GM12878 (cell line): ENCODE data around the gene NCMAP. TPM values are rescaled to one million over a fixed set of nuclear protein-coding genes. Genes with fewer than 3 reads are reported as not detected.

ENCODE experiments used
- ATAC-seq: fragments of 200-7000 bp; cut with Tn5 transposase; 3 replicates; pipeline ENCODE4 v1.9.1; 2020; ENCODE audit warnings: mild to moderate bottlenecking, moderate library complexity
- BruUV-seq: library from RNA; stranded (reverse); fragments of 400-500 nt; replicated peaks from 2 replicates; lab custom pipeline; 2021; lab: Mats Ljungman, UMichigan
- CTCF ChIA-PET: fragments of 300-600 bp; sonication (Branson Sonifier 250); formaldehyde crosslinking; extraction: SDS; loops from one replicate; lab custom pipeline; 2021; ENCODE audit warnings: inconsistent platforms; lab: Yijun Ruan, JAX
- POLR2A ChIA-PET: fragments of 350-600 bp; formaldehyde crosslinking; extraction: SDS; loops from one replicate; lab custom pipeline; 2021; ENCODE audit warnings: inconsistent platforms; lab: Charles Lee
- RAD21 ChIA-PET: fragments of 300-600 bp; sonication (Branson Sonifier 250); formaldehyde crosslinking; loops from one replicate; lab custom pipeline; 2023; ENCODE audit warnings: antibody characterized with exemption; ENCODE audit not compliant: unreplicated experiment; lab: Charles Lee
- SMC1A ChIA-PET: fragments of 300-600 bp; sonication (Branson Sonifier 250); formaldehyde crosslinking; loops from one replicate; lab custom pipeline; 2023; ENCODE audit not compliant: unreplicated experiment, uncharacterized antibody; lab: Charles Lee
- DNase-seq: peaks from one replicate; pipeline ENCODE4 v3.0.0-alpha.2; 2011; ENCODE audit warnings: low read depth, low spot score
- FAIRE-seq: peaks from 3 replicates; lab custom pipeline; 2011; peaks lifted over from hg19 to GRCh38; lab: Jason Lieb, UNC
- H2AFZ ChIP-seq: 2 replicates; pipeline ENCODE4 v1.6.0; 2011; ENCODE audit warnings: low read depth, low read length, control low read depth; ENCODE audit not compliant: control insufficient read depth
- H3K27ac ChIP-seq: 2 replicates; pipeline ENCODE4 v1.5.1; 2011; ENCODE audit warnings: control low read depth; ENCODE audit not compliant: control insufficient read depth, insufficient read depth
- H3K27me3 ChIP-seq, 2 experiments: replicated peaks in 1 of 2; 2 replicates each; pipeline versions ENCODE4 v1.6.0 to v1.6.1; 2011; ENCODE audit warnings: low read length in 1 of 2; ENCODE audit not compliant: control insufficient read depth in 2 of 2, insufficient read depth in 2 of 2
- H3K36me3 ChIP-seq, 2 experiments: 2 replicates each; pipeline ENCODE4 v1.5.1; 2011; ENCODE audit warnings: low read length in 1 of 2; ENCODE audit not compliant: control insufficient read depth in 2 of 2, insufficient read depth in 2 of 2
- H3K4me1 ChIP-seq: 2 replicates; pipeline ENCODE4 v1.6.1; 2011; ENCODE audit warnings: mild to moderate bottlenecking, low read length, moderate library complexity, mixed read lengths; ENCODE audit not compliant: control insufficient read depth, insufficient read depth
- H3K4me2 ChIP-seq: 2 replicates; pipeline ENCODE4 v1.6.0; 2011; ENCODE audit warnings: control low read depth; ENCODE audit not compliant: control insufficient read depth, insufficient read depth
- H3K4me3 ChIP-seq: fragments of 200-600 bp; sonication (generic); 2 replicates; pipeline ENCODE4 v1.5.1; 2016
- H3K79me2 ChIP-seq: 2 replicates; pipeline ENCODE4 v1.6.0; 2011; ENCODE audit warnings: low read length; ENCODE audit not compliant: control insufficient read depth, insufficient read depth
- H3K9ac ChIP-seq: 2 replicates; pipeline ENCODE4 v1.8.0; 2011; ENCODE audit warnings: low read length, control low read depth, mixed read lengths; ENCODE audit not compliant: control insufficient read depth, insufficient read depth
- H3K9me3 ChIP-seq: replicated peaks from 3 replicates; pipeline ENCODE4 v1.5.1; 2011; ENCODE audit warnings: mild to moderate bottlenecking, low read length; ENCODE audit not compliant: control insufficient read depth, insufficient read depth
- H4K20me1 ChIP-seq: 2 replicates; pipeline ENCODE4 v1.6.0; 2011; ENCODE audit not compliant: control insufficient read depth, insufficient read depth
- ATF7 ChIP-seq: fragments of 450-650 bp; IDR thresholded peaks from 2 replicates; pipeline ENCODE4 v1.6.1; 2016; ENCODE audit warnings: low read depth, mild to moderate bottlenecking
- ELK1 ChIP-seq: IDR thresholded peaks from 2 replicates; pipeline ENCODE4 v1.6.1; 2012; ENCODE audit warnings: low read depth, low read length, improper control_type of control experiment
- EP300 ChIP-seq, 2 experiments: fragments of 150-350 bp in 1 of 2; IDR thresholded peaks; 2 replicates each; pipeline ENCODE4 v1.6.1; 2011 to 2012; ENCODE audit warnings: low read depth in 2 of 2, low read length in 2 of 2, borderline replicate concordance in 1 of 2, improper control_type of control experiment in 1 of 2, inconsistent platforms in 1 of 2; ENCODE audit not compliant: control insufficient read depth in 1 of 2
- FOXM1 ChIP-seq: IDR thresholded peaks from 2 replicates; pipeline ENCODE4 v1.6.1; 2012; ENCODE audit warnings: low read depth, mild to moderate bottlenecking, inconsistent platforms, low read length, moderate library complexity
- GATAD2B ChIP-seq: fragments of 450-650 bp; conservative IDR thresholded peaks from 2 replicates; pipeline ENCODE4 v1.6.1; 2017; ENCODE audit warnings: low read depth, mild to moderate bottlenecking, moderate library complexity
- IRF5 ChIP-seq: fragments of 450-650 bp; IDR thresholded peaks from 2 replicates; pipeline ENCODE4 v1.6.1; 2017; ENCODE audit warnings: borderline replicate concordance
- KLF5 ChIP-seq: fragments of 450-650 bp; IDR thresholded peaks from 2 replicates; pipeline ENCODE4 v1.6.1; 2014; ENCODE audit warnings: mild to moderate bottlenecking; ENCODE audit not compliant: partially characterized antibody
- MEF2B ChIP-seq: fragments of 450-650 bp; IDR thresholded peaks from 2 replicates; pipeline ENCODE4 v1.6.1; 2018; ENCODE audit warnings: mild to moderate bottlenecking, moderate library complexity; ENCODE audit not compliant: partially characterized antibody, poor library complexity, severe bottlenecking
- MYB ChIP-seq: fragments of 150-350 bp; IDR thresholded peaks from 2 replicates; pipeline ENCODE4 v1.6.1; 2014; ENCODE audit warnings: mild to moderate bottlenecking, low read depth, low read length, borderline replicate concordance
- MYC ChIP-seq: IDR thresholded peaks from 2 replicates; pipeline ENCODE4 v1.6.1; 2011; ENCODE audit warnings: mild to moderate bottlenecking, low read length, moderate library complexity, inconsistent platforms; ENCODE audit not compliant: insufficient read depth, insufficient replicate concordance, insufficient read length, severe bottlenecking
- NBN ChIP-seq: fragments of 450-650 bp; IDR thresholded peaks from 2 replicates; pipeline ENCODE4 v1.6.1; 2016
- STAT1 ChIP-seq: fragments of 450-650 bp; conservative IDR thresholded peaks from 2 replicates; pipeline ENCODE4 v1.6.1; 2014; ENCODE audit warnings: antibody characterized with exemption, mild to moderate bottlenecking
- SUPT20H ChIP-seq: IDR thresholded peaks from 2 replicates; pipeline ENCODE4 v1.6.1; 2011; ENCODE audit warnings: low read depth, mild to moderate bottlenecking, low read length, moderate library complexity, borderline replicate concordance; ENCODE audit not compliant: control insufficient read depth
- YY1 ChIP-seq: IDR thresholded peaks from 2 replicates; pipeline ENCODE4 v1.6.1; 2011; ENCODE audit warnings: low read depth, mild to moderate bottlenecking, low read length
- ZNF207 ChIP-seq: fragments of 450-650 bp; IDR thresholded peaks from 2 replicates; pipeline ENCODE4 v1.6.1; 2014; ENCODE audit warnings: antibody characterized with exemption, mild to moderate bottlenecking, borderline replicate concordance
- ZNF24 ChIP-seq: fragments of 450-650 bp; IDR thresholded peaks from 2 replicates; pipeline ENCODE4 v1.6.1; 2017; ENCODE audit warnings: antibody characterized with exemption, mild to moderate bottlenecking
- ZNF622 ChIP-seq: fragments of 450-650 bp; IDR thresholded peaks from 2 replicates; pipeline ENCODE4 v1.6.1; 2017; ENCODE audit warnings: mild to moderate bottlenecking, inconsistent platforms
- ZSCAN29 ChIP-seq: fragments of 450-650 bp; IDR thresholded peaks from 2 replicates; pipeline ENCODE4 v1.6.1; 2017; ENCODE audit warnings: mild to moderate bottlenecking, moderate library complexity
- WGBS: methylation state at CpG from one replicate; pipeline ENCODE4 v1.1.6; 2016; ENCODE audit warnings: low lambda C conversion rate; ENCODE audit not compliant: insufficient replicate concordance, insufficient coverage; ENCODE audit errors: missing lambda C conversion rate; 5-methylcytosine and 5-hydroxymethylcytosine counted together
- in situ Hi-C: fragments of 300-500 bp; cut with MboI; formaldehyde crosslinking; loops from 9 replicates; pipeline ENCODE4 v1.14.3; 2018; ENCODE audit warnings: mixed read lengths
- intact Hi-C: fragments of 100-400 bp; cut with micrococcal nuclease; formaldehyde crosslinking; loops from one replicate; pipeline ENCODE4 v1.14.2; 2022; ENCODE audit not compliant: unreplicated experiment
- polyA plus RNA-seq, 11 experiments: library from polyadenylated mRNA; depleted of rRNA in 4 of 11; unstranded in 6 of 11; stranded (reverse) in 5 of 11; fragments of >200 nt; fragmentation: Nextera tagmentation in 4 of 11; fragmentation: Illumina TruSeq in 1 of 11; extraction: Ambion mirVana in 4 of 11; extraction: Trizol in 1 of 11; gene quantifications; 1 replicate in 1 of 11; 2 replicates in 10 of 11; pipeline versions ENCODE4 v1.2.1 to v1.2.3, GENCODE V29; 2011 to 2016; ENCODE audit warnings: inconsistent platforms in 2 of 11, missing spikeins in 2 of 11, low read depth in 1 of 11
- total RNA-seq, 4 experiments: library from RNA; depleted of rRNA in 3 of 4; stranded (reverse); fragments of >200 nt in 3 of 4; fragmentation: Illumina TruSeq in 1 of 4; extraction: Trizol in 1 of 4; gene quantifications; 2 replicates each; pipeline versions ENCODE4 v1.2.1 to v1.2.3, GENCODE V29; 2013 to 2021

Gene NCMAP
- total and polyA plus RNA-seq, 10 of the 15 experiments (the other 5 are each of a cell fraction or from before 2014, with no cell fraction given), result not detected

- TF ChIP-seq MYC, result no peak
- TF ChIP-seq STAT1, result no peak
- 0 out of 2 replicates have a peak, but pooled peaks have one; percentile 52 for TF ChIP-seq GATAD2B
- TF ChIP-seq FOXM1, result no peak
- no peak for TF ChIP-seq ZNF207
- TF ChIP-seq KLF5, result no peak
- TF ChIP-seq YY1, result no peak
Measured at GRCh38 chr1:24535021-24535424, 20.9 kb upstream of the NCMAP start (continued).

GRCh38 chr1:24535778-24536177 lies 20.1 kb upstream of the NCMAP start:
- Histone ChIP-seq H3K9ac (no peak overlapping the region), H3K9me3 (no peaks in the 10 kb centered on the region; the same call in 2 of the 3 replicates), H3K4me3 (no peak overlapping the region), H3K27me3 (peaks cover 1 to 7% of the 10 kb centered on the region in 2 experiments; a peak in 3 of 4 replicates), H3K79me2 (no peaks in the 10 kb centered on the region), H3K36me3 (no peaks in the 10 kb centered on the region), H3K4me2 (no peak overlapping the region), H3K4me1 (peaks cover 18% of the 10 kb centered on the region), H2AFZ (no peak overlapping the region), H4K20me1 (no peaks in the 10 kb centered on the region), H3K27ac (no peak overlapping the region)
- ChIA-PET CTCF (interaction anchor here (1.0 to 3.7 kb wide), 7 partner anchors 9 to 337 kb away, joined by 3 to 22 read pairs (median 5); partner anchors contain the start of gene NIPAL3), RAD21 (interaction anchor here (0.9 to 2.2 kb wide), 6 partner anchors 52 to 145 kb away, joined by 3 to 9 read pairs (median 3); partner anchors contain the start of gene NIPAL3), POLR2A (interaction anchor here (0.5 to 1.6 kb wide), 2 partner anchors 143 to 211 kb away, joined by 4 read pairs; no protein-coding TSS in a partner anchor), SMC1A (interaction anchor here (0.8 to 1.7 kb wide), 6 partner anchors 8 to 346 kb away, joined by 3 to 4 read pairs (median 3); partner anchors contain the start of gene NIPAL3)
- ATAC-seq, result no peak
- intact Hi-C loops (no loop called here), in situ Hi-C loops (no loop called here)
- no peak for FAIRE-seq
- 62% methylated on average over 8 of the region's 8 CpGs for WGBS
- no peak for DNase-seq
- no TSS peak for BruUV-seq
- no peak for TF ChIP-seq SUPT20H
- TF ChIP-seq MEF2B, result no peak
- no peak for TF ChIP-seq ZSCAN29
- no peak for TF ChIP-seq MYB
- no peak for TF ChIP-seq NBN
- TF ChIP-seq ELK1, result no peak
- TF ChIP-seq ZNF24, result no peak
- no peak for TF ChIP-seq ZNF622
- TF ChIP-seq EP300 (IDR thresholded peaks at IDR 0.05; ENCODE audit: borderline replicate concordance in 1 of 2, control insufficient read depth in 1 of 2, low read depth in 2 of 2, low read length in 2 of 2), result no peak
- TF ChIP-seq IRF5, result no peak
- TF ChIP-seq ATF7, result no peak
